Right lung (tissue), 5 donors: ENCODE data around the gene RITA1. TPM values are rescaled to one million over a fixed set of nuclear protein-coding genes. Genes with fewer than 3 reads are reported as not detected.
A peak's percentile ranks its signal among the peaks of the same experiment; 100 is the strongest.

Source experiments
- DNase-seq, 2 donors: peaks; one replicate each; pipeline ENCODE4 v3.0.0-alpha.2; 2013
- polyA plus RNA-seq, 5 donors: library from polyadenylated mRNA; unstranded; fragments of 120-200 nt; gene quantifications; one replicate each; pipeline versions ENCODE4 v1.2.1 to v1.2.3, GENCODE V29; 2013; ENCODE audit warnings: inconsistent platforms in 1 of 5, low replicate concordance in 1 of 5; ENCODE audit not compliant: insufficient read length in 5 of 5, insufficient read depth in 1 of 5

The RITA1 gene
- polyA plus RNA-seq, 5 donors, result 8.3 to 16.7 (median 11.5) TPM

DNA sequence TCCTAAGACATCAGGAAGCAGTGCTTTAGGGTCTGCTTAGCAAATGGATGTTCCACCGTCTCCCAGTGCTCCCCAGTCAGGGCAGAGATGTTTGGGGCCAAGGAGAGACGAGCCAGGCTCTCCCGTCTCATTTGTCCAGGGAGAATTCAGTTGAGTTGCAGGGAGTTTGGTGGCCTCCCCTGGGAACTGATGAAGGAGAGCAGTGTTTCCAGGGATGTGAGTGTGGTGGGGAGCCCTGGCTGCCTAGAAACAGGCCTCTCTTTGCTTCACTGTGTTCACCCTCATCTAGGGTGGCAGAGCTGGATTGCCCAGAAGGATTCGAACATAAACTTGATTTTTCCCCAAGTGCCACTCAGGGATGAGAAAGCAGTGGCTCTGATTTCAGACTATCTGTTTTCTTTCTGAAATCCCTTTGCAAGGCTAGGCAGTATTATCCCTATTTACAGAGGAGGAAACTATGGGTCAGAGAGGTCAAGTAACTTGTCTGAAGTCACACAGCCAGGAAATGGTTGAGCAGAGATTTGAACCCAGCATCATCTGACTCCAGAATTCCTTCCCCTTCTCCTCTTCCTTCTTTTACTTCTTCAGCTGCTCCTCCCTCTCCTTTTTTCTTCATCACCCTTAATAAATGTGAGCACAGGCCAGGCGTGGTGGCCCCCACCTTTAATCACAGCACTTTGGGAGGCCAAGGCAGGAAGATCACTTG, 42.3 kb downstream of the RITA1 start:
- DNase-seq, result no peak

DNA sequence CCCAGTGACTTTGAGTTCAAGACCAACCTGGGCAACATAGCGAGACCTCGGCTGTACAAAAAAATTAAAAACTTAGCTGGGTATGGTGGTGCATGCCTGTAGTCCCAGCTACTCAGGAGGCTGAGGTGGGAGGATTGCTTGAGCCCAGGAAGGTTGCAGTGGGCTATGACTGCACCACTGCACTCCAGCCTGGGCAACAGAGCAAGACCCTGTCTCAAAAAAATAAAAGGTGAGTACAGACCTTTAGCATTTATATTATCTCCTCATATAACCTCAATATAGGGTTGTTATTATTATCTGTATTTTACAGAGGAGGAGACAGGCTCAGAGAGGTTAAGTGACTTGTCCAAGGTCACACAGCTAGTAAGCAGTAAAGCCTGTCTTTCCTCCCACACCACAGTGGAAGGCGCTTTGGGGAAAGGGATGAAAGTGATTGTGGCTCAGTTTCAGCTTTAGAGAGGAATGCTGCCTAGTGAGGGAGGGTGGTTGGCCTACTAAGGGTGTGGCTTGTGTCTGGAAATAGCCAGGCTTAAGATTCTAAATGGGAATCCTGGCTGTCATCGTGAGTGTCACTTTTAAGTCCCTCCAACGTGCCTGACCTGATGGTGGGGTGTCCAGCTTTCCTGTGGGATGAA, 43.0 kb downstream of the RITA1 start:
- no peak for DNase-seq

DNA sequence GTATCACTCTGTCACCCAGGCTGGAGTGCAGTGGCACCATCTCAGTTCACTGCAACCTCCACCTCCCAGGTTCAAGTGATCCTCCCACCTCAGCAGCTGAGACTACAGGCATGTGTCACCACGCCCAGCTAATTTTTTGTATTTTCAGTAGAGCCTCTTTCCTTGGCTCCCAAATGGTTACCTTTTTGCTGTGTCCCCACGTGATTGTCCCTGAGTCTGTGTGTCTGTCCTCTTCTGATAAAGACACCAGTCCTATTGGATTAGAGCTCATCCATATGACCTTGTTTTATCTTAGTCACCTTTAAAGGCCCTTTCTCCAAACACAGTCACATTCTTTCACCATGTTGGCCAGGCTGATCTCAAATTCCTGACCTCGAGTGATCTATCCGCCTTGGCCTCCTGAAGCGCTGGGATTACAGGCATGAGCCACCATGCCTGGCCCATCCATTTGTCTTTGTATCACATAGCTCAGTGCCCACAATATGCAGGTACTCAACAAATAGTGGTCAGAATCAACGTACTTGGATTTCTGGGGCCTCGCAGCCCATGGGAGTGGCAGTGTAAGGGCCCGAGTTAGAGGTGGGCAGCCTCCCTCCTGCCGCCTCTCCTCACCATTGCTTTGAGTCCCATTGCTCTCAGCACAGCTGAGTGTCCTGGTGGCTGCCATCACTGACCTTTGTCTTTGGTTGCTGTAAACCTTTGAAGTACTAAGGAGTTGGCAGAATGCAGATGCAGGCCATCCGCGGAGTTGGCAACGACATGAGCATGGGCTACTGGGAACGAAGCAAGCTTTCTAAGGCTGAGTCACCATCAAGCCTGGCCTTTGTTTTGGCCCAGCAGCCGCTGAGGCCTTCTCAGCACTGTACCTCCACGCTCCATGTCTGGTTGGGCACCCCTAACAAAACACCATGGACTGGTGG, 45.1 kb downstream of the RITA1 start:
- DNase-seq, result no peak

DNA sequence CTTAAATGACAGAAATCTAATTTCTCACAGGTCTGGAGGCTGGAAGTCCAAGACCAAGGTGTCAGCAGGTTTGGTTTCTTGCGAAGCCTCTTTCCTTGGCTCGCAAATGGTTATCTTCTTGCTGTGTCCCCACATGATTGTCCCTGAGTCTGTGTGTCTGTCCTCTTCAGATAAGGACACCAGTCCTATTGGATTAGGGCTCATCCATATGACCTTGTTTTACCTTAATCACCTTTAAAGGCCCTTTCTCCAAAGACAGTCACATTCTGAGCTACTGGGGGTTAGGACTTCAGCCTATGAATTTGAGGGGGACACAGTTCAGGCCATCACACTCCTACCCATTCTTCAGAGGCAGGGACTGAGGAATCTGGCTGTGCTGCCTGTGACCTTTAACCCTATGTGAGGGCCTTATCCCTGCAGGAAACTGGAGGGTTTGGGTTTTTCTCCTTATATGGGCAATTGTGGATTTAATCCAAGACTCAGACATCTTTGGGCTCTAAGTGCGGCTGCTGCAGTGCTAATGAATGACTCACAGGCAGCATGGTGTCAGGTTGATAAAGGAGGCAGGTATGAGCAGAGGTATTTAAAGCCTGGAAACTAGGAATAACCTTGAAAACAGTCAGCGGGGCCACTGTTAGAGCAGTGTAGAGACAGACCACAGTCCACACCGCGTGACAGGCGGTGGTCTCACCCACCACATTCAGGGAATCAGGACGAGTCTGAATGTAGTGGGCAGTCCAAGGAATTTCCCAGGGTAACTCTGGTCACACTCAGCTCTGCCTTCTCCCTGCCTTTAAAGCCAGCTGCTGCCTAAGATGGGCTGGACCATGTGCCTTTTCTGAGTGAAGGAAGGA, 45.9 kb downstream of the RITA1 start:
- DNase-seq, result no peak

DNA sequence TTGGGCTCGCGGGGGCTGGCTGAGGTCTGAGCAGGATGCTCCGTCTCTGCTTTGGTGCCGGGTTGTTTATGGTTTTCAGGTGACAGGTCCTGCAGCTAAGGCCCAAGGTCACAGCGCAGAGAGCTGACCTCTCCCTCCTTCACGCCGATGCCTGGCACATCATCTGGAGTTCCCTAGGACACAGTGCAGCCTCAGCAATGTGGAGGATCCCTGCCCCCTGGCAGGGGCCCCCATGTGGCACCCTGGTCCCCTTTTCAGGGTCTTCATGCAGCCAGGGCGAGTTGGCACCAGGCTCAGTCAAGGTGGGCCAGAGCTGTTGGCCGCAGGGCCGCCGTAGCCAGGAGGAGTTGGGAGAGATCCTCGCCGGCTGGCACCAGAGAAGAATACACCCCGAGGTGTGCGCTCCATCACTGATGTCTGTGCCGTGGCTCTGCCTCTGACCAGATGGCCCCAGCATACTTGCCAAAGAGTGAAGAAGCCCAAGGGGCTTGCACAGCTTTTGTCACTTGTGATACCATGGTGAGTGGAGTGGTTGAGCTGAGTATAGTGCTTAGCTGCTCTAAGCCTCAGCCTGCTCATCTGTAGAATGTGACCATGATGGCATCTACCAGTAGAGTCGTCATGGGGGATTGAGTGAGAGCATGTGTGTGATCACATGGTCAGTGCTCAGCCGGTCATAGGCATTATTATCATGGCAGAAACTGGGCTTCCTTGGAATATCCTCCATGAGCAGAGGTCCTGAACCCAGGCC, 46.7 kb downstream of the RITA1 start:
- DNase-seq, result no peak

DNA sequence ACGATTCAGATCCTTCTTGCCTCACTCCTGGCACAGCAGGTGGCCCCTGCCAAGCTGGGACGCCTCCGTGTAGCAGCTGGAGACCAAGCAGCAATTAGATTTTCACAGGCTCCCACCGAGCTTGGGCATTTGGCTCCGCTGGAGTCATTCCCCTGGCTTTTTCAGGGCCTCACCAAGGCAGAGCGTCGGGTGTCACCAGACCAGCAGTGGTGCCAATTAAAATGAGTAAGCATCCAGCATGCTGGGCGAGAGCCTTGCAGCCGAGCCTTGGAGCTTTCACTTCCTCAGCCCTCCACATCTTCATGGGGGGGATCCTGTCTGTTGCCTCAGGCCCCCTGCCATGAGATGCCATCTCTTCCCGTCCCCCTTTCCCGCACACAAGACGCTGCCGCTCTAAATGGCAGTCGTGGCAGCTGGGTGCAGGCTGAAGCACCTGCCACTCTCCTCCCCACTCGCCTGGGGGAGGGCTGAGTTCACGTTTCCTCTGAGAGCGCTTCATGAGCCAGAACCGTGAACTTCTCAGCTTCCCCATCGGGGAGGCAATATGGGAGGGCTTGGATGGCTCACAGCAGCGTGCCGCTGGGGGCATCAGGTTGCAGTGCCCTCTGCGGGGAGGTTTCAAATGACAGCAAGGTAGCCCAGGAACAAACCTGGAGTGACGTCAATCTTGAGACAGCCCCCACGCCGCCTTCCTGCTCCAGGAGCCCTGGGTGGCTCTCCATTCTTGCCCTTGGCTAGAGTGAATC, 47.5 kb downstream of the RITA1 start:
- no peak for DNase-seq

DNA sequence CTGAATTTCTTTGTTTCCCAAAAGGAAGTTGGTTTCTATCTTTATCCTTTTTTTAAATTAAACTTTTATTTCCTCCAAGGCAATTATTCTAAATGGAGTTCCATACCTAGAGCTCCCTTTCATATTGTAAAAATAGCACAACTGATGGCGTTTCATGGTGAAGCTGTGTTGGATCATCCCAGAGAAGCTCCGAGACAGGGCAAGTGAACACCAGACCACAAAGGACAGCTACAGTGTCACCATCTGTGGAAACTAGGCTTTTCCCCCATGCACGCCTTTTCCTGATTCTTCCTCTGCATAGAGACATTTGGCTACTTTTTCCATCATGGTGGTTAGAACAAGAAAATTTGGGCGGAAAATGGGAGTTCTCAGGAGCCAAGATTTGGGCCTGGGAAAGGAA, 48.4 kb downstream of the RITA1 start:
- no peak for DNase-seq

DNA sequence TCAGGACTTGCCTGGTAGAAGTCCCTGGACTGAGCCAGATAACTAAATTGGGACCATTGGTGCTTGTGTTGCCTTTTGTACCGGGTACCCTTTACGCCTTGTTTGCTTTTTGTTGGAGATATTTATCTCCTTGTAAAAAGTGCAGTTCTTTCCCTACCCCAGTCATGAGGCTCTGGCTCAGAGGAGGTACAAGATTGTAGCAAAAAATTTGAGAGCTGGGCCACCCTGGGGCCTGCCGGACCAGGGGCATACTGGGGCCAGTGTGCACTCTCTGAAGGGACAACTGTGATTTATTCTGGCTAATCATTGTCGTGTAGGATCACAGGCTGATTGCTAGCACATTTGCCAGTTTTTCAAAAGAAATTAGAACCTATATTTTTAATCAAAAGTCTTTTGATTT, 49.0 kb downstream of the RITA1 start:
- DNase-seq, result no peak

DNA sequence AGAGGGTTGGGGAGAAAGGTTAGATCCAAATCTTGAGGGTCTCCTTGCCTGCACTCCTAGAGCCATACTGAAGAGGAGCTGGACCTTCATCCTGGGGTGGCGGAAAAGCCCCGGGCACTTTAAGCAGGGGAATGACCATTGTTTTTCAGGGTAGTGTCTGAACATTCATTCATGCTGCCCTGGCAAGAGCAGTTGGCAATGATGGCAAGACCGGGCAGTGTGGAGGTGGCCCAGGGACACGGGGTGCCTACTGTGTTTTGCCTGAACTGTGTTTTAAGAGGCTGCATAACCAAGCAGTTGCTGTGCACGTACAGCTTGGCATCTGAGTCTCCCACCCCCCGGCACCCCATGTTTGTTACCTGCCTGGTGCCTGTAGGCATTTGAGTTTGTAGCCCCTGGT, 50.5 kb downstream of the RITA1 start:
- DNase-seq, result no peak

DNA sequence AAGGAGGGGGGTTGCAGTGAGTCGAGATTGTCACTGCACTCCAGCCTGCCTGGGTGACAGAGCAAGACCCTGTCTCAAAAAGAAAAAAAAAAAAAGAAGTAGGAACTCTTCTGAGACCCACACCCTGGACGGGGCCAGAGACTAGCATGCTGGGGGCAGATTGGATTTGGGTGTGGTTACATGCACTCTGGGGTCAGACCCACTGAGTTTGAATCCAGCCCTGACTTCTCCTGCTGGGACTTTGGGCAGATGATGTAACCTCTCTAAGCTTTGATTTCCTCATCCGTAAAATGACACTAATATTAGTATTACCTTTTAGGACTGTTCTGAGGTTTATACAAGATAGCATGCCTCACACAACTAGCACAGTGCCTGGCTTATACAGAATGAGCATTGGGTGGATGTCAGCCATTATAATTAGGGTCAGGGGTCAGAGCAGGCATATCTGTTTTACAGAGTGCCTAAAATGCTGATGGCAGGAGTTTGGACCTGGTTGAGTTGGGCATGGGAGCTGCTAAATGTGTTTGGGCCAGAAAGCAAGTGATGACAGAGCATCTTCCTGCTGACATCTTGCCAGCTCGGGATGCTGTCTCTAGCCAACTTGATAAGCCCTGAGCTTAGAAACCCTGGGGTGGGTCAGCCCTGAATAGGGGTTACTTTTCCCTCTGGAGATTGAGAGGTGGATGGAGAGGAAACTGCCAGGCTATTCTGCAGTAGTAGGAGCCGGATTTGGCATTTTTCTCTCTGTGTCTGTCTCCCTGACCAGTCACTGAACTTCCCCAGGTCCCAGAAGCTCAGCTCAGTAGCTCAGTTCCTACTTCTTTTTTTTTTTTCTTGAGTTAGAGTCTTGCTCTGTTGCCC, 51.2 kb downstream of the RITA1 start:
- no peak for DNase-seq

DNA sequence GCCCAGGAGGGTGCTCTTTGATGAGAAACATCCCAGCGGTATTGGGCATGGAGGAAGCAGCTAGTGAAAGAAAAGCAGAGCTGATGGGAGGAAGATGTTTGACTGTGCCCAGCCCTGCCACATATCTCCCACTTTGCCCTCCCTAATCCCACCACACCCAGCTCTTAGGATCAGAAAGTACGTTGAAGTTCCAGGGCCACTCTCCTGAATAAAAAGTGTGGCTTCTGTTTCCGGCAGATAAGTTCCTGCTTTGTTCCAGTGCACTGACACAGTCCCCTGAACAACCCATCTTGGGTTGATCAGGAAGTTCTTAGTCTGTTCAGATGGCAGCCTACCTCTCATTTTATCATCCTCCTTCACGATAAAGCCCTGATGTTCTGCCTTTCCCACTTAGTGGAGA, 52.2 kb downstream of the RITA1 start:
- DNase-seq, result no peak

DNA sequence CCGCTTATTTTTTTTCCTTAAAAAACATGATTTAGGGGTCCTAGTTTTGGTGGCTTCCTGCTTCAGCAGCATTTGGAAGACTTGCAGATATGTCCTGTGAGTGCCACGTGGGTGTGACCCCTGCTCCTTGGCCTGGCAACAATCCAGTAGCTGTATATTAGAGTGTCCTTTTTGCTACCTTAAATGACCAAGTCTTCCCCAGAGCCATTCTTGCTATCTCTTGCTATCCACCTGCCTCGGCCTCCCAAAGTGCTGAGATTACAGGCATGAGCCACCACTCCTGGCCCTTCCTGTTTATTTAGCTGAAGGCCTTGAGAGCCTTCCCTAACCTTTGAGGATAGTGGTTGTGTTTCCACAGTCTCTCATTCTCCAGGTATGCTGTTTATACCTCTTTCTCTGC, 52.8 kb downstream of the RITA1 start:
- no peak for DNase-seq

DNA sequence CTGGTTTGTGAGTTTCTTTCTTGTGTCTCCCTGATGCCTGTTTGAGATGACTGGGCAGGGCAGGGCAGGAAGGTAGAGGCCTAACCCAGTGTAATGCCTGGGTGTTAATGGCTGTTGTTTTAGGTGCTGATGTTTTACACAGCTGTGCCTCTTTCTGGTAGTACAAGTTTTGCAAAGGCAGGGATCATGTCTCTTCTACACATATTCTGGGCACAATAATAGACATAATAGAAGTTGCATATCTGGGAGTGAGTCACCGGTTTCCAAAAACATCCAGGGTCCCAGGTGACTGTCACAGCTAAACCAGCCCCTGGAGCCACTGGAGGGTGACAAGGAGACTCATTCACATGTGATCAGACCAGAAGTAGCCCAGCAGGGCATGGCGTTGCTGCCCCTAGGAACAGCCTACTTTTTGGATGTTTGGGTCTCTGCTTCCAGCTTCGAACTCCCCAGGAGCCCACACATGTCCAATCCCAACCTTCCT, 53.8 kb downstream of the RITA1 start:
- DNase-seq, result no peak

DNA sequence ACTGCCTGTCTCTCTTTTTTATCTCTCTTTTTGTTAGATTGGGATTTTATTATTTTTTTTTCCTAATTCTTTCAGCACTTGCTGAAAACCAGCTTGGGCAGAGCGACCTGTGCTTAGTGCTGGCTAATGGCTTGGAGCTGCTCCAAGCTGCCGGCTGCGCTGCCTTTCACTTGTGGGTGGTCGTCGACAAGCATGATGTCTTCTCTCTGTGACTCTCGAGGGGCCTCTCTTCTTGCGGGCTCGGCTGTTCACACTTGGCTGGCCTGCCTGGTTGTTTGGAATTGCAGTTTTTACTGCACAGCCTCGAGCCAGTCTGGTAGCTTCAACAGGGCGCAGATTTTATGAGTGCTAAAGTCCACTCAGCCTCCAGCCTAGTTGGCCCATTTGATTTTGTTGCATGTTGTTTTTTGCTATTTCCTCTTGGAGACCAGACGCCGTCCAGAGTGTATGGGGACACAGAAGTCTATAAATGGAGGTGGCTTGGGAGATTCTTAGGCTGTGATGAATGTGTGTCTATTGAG, 54.4 kb downstream of the RITA1 start:
- DNase-seq, result peak in 1 of 2 donors; percentile 74

DNA sequence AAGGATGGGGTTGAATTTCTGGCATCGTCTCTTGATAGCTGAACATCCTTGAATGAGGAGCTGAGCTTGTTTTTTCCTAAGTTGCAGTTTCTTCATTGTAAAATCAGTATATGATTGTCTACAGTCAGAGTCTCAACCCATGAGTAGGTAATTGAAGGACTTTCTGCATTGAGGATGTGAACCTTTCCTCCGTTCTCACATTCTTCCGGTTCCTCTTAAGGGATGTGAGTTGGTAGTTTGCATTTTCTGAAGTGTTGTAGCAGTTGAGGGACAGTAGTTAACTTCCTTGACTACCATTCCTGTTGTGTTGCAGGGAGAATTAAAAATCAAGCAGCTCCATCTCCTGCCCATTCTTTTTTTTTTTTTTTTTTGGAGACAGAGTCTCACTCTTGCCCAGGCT, 54.9 kb downstream of the RITA1 start:
- DNase-seq, result no peak

DNA sequence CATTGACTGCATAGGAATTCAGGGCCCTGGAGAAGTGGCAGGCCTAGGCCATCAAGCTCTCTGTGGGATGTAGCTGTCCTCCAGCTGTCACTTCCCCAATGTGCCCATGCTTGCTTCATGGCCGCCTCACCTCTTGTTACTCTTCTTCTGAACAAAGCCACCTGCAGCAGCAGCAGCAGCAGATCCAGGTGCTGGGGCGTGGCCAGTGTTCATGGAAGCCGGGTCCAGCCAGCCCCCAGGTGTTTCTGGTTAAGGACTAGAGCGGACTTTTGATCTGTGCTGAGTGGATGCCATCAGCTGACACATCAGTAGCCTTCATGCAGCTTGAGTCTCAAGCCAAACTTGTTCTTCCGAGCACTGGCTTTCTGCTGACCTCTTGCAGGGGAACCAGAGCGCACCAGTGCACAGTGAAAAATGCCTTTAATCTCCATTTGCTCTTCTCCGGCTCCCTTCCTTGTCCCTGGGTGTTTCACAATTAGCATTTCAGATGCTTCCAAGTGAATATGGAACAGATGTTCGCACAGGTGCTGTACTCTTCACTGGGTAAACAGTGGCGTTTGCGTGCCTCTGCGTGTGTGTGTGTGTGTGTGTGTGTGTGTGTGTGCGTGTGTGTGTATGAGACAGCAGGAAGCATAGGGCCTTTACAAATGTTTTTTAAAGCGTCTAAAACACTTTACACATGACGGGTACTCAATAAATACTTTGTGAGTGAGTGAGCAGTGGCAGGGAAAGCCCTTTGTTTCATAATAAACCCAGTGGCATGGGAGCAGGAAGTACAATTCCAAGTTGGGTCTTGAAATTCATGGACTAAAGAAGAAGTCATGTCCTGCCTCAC, 55.9 kb downstream of the RITA1 start:
- no peak for DNase-seq
